HEK293T (cell line): ENCODE results near the gene INPP5A.

Experiments
- CTCF ChIA-PET: fragments of 350-600 bp; formaldehyde crosslinking; extraction: SDS; loops from one replicate; lab custom pipeline; 2021; ENCODE audit warnings: antibody characterized with exemption, inconsistent platforms; lab: Yijun Ruan, JAX
- POLR2A ChIA-PET: fragments of 350-600 bp; formaldehyde crosslinking; extraction: SDS; loops from one replicate; lab custom pipeline; 2020; ENCODE audit warnings: antibody characterized with exemption, inconsistent platforms; lab: Yijun Ruan, JAX
- DNase-seq: peaks from one replicate; pipeline ENCODE4 v3.0.0; 2012; ENCODE audit warnings: mixed read lengths; ENCODE audit errors: extremely low spot score
- ARNT ChIP-seq: fragments of 450-650 bp; IDR thresholded peaks from 2 replicates; pipeline ENCODE4 v1.6.1; 2017; ENCODE audit warnings: mild to moderate bottlenecking
- BHLHE40 ChIP-seq: fragments of 450-650 bp; IDR thresholded peaks from 2 replicates; pipeline ENCODE4 v1.6.1; 2016; ENCODE audit warnings: mild to moderate bottlenecking, moderate library complexity, borderline replicate concordance
- CTBP1 ChIP-seq: fragments of 450-650 bp; IDR thresholded peaks from 2 replicates; pipeline ENCODE4 v1.6.1; 2016; ENCODE audit warnings: borderline replicate concordance
- ELF4 ChIP-seq: fragments of 450-650 bp; IDR thresholded peaks from 2 replicates; pipeline ENCODE4 v1.6.1; 2017; ENCODE audit warnings: antibody characterized with exemption
- FOXA1 ChIP-seq: fragments of 450-650 bp; IDR thresholded peaks from 2 replicates; pipeline ENCODE4 v1.6.1; 2016; ENCODE audit warnings: mild to moderate bottlenecking
- FOXK2 ChIP-seq: fragments of 450-650 bp; IDR thresholded peaks from 2 replicates; pipeline ENCODE4 v1.6.1; 2016; ENCODE audit warnings: mild to moderate bottlenecking
- FOXM1 ChIP-seq: fragments of 450-650 bp; IDR thresholded peaks from 2 replicates; pipeline ENCODE4 v1.6.1; 2017; ENCODE audit warnings: mild to moderate bottlenecking, borderline replicate concordance
- HDGF ChIP-seq: fragments of 450-650 bp; IDR thresholded peaks from 2 replicates; pipeline ENCODE4 v1.6.1; 2017; ENCODE audit warnings: antibody characterized with exemption, borderline replicate concordance
- L3MBTL2 ChIP-seq: fragments of 450-650 bp; conservative IDR thresholded peaks from 2 replicates; pipeline ENCODE4 v1.6.1; 2016; ENCODE audit warnings: mild to moderate bottlenecking
- LEF1 ChIP-seq: fragments of 450-650 bp; IDR thresholded peaks from 2 replicates; pipeline ENCODE4 v1.6.1; 2017; ENCODE audit warnings: mild to moderate bottlenecking, borderline replicate concordance
- NFRKB ChIP-seq: fragments of 450-650 bp; IDR thresholded peaks from 2 replicates; pipeline ENCODE4 v1.6.1; 2016; ENCODE audit warnings: mild to moderate bottlenecking, moderate library complexity
- SP1 ChIP-seq: fragments of 450-650 bp; IDR thresholded peaks from 2 replicates; pipeline ENCODE4 v1.6.1; 2017
- SUZ12 ChIP-seq: fragments of 450-650 bp; IDR thresholded peaks from 2 replicates; pipeline ENCODE4 v1.6.1; 2016; ENCODE audit warnings: mild to moderate bottlenecking
- TARDBP ChIP-seq: fragments of 450-650 bp; IDR thresholded peaks from 2 replicates; pipeline ENCODE4 v1.6.1; 2016
- ZNF384 ChIP-seq: fragments of 450-650 bp; IDR thresholded peaks from 2 replicates; pipeline ENCODE4 v1.6.1; 2016
- TF ChIP-seq, protein P1 (sequence below): fragments of 450-650 bp; IDR thresholded peaks from 2 replicates; pipeline ENCODE4 v1.6.1; 2016

Gene INPP5A

DNA sequence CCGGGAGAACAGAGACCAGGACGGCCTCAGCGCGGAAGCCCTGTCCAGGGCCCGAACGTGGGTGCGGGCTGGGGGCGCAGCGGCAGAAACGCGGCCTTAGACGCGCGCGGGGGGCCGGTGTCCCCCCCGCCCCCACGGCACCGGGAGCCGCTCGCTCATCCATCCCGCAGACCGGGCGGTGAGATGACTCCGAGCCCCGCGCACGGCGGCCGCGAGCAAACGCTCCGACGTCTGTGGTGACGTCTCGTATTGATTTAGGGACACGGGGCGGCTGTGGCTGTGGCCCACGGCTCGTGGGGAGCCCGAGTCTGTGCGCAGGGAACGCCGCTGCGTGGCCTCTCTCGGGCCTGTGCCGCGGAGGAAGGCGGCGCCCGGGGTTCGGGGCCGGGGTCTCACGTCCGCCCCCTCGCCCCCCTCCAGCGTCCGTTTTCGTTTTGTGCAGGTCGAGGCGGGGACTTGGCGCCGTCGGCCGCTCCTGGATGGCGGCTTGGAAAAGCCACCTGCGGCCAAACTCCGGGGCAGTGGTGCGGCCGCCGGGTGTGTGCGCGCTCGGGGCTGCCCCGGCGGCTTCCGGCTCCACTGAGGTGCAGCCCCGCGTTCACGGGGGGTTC is 249.4 kb downstream of the INPP5A start:
- peak; percentile 43 for DNase-seq
- ChIA-PET POLR2A (no interaction called here), CTCF (no interaction called here)
- TF ChIP-seq SUZ12: peak; percentile 20; the same call in 1 of the 2 replicates
- TF ChIP-seq, protein P1, sequence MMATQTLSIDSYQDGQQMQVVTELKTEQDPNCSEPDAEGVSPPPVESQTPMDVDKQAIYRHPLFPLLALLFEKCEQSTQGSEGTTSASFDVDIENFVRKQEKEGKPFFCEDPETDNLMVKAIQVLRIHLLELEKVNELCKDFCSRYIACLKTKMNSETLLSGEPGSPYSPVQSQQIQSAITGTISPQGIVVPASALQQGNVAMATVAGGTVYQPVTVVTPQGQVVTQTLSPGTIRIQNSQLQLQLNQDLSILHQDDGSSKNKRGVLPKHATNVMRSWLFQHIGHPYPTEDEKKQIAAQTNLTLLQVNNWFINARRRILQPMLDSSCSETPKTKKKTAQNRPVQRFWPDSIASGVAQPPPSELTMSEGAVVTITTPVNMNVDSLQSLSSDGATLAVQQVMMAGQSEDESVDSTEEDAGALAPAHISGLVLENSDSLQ: no peak

DNA sequence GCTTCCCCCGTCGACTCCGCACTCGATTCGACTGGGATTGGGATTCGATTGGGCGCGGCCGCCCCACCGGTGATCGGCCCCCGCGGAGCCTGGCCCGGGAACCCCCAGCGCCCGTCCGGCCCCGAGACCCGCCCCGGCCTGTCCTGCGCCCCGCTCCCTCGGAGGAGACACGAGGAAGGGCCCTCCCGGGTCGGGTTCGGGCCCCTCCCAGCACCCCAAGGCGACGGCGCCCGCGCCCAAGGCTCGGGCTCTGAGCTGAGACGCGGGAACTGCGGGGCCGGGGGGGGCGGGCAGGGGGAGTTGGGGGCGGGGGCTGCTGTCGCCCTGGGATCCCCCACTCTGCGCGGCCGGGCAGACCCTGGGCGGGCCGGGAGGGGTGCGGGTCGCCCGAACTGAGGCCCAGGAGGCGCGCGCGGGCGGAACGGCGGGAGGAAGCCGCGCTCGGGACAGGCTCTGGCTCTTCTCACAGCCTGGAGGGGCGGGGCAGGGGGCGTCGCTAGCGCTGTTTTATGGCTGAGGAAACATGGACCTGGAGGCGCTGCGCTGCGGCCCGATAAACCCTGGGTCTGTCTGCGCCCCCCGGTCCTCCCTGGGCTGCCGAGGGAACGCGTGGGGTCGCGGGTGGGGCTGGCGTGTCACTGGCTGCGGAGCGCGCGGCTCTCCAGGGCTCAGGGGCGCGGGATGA is 250.1 kb downstream of the INPP5A start:
- POLR2A ChIA-PET: no interaction called here
- no peak for TF ChIP-seq FOXK2
- no peak for TF ChIP-seq ELF4
- TF ChIP-seq HDGF: no peak
- no peak for TF ChIP-seq BHLHE40
- TF ChIP-seq L3MBTL2: no peak
- TF ChIP-seq, protein P1: no peak
- no peak for TF ChIP-seq ZNF384
- no peak for TF ChIP-seq TARDBP
- peak; percentile 67 for DNase-seq
- CTCF ChIA-PET: no interaction called here

DNA sequence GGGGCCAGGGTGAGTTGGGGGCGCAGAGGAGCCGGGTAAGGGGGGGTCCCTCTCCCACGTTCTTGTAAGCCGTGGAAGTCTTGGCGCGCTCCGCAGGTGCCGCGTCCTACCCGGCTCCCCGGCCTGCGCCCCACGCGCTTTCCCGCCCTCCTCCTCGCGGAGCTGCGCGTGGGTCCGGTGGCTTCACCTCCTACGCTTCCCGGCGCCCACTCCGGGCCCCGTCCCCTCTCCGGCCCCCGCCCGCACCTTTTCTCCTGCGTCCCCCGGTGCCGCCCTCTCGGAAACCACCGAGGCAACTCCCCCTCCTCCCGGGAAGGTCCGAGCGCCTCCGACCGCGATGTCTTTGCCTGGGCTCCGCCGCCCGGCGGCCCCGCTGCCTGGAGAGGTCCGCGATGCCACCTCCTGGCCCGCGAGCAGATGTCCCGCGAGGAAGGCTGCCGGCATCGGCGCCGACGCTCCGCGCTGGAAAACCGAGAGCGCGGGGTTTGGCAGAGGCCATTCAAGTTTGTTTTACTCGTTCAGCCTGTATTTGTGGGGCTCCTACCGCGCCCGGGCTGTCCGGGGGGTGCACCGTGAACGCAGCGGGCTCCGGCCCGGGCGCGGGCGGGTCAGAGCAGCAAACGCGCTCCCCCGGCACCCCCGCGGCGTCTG is 250.7 kb downstream of the INPP5A start:
- ChIA-PET CTCF (no interaction called here), POLR2A (no interaction called here)
- peak; percentile 71 for DNase-seq
- TF ChIP-seq BHLHE40: no peak
- no peak for TF ChIP-seq SUZ12
- no peak for TF ChIP-seq HDGF
- no peak for TF ChIP-seq TARDBP
- no peak for TF ChIP-seq ELF4
- no peak for TF ChIP-seq FOXA1
- no peak for TF ChIP-seq ARNT
- no peak for TF ChIP-seq FOXK2
- TF ChIP-seq LEF1: no peak
- TF ChIP-seq L3MBTL2: no peak
- TF ChIP-seq, protein P1: no peak
- TF ChIP-seq ZNF384: no peak
- no peak for TF ChIP-seq CTBP1

DNA sequence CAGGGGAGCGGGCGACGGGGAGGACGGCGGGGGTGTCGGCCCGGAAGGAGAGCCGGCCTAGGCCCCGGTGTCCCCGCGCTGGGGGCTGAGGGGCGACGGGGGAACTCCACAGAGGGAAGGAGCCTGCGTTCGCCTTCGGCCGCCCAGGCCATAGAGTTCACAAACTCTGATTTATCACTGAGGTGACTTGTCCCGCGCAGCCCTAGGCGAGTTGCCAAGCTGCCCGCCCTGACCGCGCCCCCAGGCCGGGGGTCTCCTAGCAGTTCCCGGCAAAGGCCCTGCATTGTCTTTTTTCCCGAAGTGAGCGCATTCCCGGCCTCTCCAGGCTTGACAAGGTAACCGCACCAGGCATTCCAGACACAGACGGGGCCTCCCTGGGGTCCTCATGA is 251.2 kb downstream of the INPP5A start:
- ChIA-PET POLR2A (no interaction called here), CTCF (no interaction called here)
- no peak for DNase-seq
- no peak for TF ChIP-seq FOXA1
- TF ChIP-seq L3MBTL2: no peak
- no peak for TF ChIP-seq ARNT
- no peak for TF ChIP-seq ELF4
- TF ChIP-seq SUZ12: no peak
- TF ChIP-seq FOXK2: no peak
- TF ChIP-seq NFRKB: no peak
- no peak for TF ChIP-seq FOXM1
- TF ChIP-seq, protein P1: no peak
- TF ChIP-seq CTBP1: no peak
- TF ChIP-seq SP1: no peak
- no peak for TF ChIP-seq ZNF384
- no peak for TF ChIP-seq LEF1
- no peak for TF ChIP-seq BHLHE40
- no peak for TF ChIP-seq HDGF
- TF ChIP-seq TARDBP: no peak

DNA sequence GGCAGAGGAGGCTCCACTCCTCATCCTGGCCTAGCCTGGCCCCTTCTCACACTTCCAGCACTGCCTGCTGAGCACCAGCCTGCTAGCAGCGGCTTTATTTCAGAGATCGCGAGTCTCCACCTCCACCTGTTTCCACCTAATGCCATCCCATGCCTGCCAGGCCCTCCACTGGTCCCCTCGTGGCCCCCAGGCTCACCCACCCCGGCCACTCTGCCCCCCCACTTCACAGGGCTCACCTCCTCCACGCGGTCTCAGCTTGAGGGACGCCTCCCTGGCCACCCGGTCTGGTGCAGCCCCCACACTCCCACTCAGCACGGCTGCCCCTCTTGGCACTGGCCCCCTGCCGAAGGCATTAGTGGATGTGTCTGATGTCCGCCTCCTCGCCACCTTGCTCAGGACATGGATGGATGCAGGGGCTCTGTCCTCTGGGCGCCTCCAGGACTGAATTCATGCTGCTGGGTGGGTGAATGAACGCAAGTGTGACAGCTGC is 252.1 kb downstream of the INPP5A start:
- DNase-seq: no peak
- TF ChIP-seq ZNF384 (no peak), ARNT (no peak), FOXM1 (no peak), FOXA1 (no peak), ELF4 (no peak), SP1 (no peak), L3MBTL2 (no peak), BHLHE40 (no peak), TARDBP (no peak), FOXK2 (no peak), HDGF (no peak), LEF1 (no peak), CTBP1 (no peak)
- TF ChIP-seq, protein P1: no peak
- ChIA-PET CTCF (no interaction called here), POLR2A (no interaction called here)
